TTC549 (cell line): Measurements from ENCODE around the gene CBLN3.
"Not testable (repeated sequence)": the region's sequence is repeated elsewhere in the genome, so short reads cannot be mapped to it uniquely, and the experiment has no call there.

Experiments
- FAIRE-seq: peaks from 2 replicates; lab custom pipeline; 2012; peaks lifted over from hg19 to GRCh38; lab: Jason Lieb, UNC

The CBLN3 gene

DNA sequence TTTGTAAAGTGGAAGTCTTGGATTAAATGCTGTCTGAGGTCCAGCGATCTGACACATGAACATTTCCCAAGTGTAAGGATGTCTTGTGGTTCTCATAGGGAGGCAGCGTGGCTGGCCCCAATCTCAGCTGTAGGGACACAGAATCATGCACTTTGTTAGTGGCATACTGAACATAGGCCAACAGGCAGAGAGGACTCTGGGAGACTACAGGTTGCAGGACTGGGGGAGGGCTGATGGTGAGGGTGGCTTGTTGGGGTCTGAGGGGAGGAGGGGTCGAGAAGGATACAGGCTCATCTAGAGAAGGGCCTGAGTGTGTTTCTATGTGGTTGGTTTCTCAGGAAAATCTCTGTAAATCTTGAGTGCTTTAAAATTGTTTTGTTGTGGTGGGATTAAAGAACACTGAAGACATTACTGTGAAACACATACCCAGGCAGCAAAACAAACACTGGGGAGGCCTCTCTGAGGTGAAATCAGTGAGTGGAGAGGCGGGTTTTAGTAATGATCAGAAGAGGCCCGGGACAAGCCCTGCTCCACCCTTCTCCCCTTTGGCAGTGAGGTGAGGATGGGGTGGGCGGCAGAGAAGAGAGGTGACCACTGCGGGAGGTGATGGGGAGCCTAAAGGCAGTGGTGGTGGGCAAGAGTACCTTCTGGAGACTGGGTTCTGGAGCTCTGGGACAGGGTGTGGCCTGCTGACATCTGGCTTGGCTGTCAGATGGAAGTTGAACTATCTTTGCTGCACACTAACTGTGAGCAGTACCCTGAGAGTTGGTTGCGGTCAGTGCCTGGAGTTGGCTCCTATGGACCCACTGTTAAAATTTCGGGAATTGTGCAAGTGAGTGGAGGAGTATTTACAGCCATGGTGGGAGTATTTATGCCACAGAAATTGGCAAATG is 27.4 kb downstream of the CBLN3 start:
- no peak for FAIRE-seq

DNA sequence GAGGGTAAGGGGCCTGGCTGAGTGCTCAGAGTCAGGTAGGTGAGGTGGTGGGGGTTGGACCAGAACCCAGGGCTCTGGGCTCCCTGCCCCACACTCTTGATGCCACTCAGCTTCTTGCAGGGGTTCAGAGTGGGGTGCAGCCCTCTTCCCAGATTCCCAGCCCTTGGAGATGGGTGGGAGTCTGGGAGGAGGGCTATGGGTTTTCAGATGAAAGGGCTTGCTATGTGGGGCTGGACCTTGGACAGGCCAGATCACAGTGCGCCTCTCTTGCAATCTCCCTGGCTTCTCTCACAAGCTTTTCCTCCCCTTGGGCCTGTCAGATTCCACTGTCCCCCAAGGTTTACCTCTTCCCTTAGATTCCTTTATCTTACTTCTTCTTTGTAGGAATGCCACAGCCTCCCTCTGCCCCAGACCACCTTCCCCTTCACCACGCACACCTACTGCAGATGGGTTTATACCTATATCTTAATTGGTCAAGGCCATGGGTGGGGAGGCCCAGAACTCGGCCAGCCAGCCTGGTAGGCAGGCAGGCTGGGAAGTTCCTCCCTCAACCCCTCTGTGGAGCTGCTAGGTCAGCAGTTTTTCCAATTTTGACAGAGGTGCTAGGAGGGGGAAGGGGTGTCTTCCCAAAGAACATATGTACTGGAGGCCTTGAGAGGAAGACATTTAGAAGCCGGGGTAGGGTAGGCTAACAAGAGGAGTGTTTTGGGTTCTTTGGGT is 29.3 kb downstream of the CBLN3 start:
- no peak for FAIRE-seq

DNA sequence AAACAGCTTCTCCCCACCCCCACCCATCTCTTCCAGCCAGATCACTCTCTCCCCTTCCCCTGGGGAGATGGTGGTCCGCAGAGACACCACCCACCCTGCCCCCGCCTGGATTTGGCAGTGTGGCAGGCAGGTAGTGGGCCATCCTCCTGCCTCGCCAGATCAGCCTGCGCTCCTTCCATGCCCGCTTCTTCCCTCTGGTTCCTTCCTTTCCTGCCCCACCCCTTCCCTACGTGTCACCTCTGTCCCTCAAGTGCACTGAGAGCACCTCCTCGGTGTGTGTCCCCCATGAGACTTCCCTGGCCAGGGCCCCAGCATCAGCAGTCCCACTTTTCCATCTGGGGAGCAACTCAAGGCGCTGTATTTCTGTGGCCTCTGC is 30.0 kb downstream of the CBLN3 start:
- no peak for FAIRE-seq

DNA sequence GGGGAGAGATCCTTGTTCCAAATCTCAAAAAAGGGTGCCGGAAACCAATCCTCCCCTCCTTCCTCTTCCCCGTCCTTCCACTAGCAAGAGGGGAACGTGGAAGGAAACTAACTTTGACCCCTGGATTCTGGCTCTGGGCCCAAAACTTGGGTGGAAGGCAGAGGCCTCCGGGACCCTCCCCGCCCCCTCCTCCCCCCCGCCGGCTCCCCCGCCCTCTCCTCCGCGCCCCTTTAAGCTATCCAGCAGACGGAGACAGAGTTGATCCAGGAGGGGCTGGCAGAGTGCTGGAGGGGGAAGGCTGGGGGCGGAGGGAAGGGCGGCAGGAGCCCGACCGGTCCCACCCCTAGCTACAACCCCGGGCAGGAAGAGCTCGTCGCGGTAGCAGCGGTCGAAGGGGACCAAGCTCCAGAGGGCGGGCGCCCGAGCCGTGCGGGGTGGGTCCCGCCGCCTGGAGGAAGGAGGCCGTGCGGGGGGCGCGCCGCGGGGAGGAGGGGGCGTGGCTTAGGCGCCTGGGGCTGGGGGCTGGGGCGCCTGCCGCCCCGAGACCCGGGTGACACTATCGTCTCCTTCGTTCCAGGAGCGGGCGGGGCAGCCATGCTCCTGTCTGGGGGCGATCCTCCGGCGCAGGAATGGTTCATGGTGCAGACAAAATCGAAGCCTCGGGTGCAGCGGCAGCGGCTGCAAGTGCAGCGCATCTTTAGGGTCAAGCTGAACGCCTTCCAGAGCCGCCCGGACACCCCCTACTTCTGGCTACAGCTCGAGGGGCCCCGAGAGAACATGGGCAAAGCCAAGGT is 30.6 kb downstream of the CBLN3 start, which contains the start of gene NYNRIN:
NYNRIN (plus strand) TSS at position 351 of the 794 bp plus-strand sequence; CDS start at position 595, 244 bp downstream.
- no peak for FAIRE-seq

DNA sequence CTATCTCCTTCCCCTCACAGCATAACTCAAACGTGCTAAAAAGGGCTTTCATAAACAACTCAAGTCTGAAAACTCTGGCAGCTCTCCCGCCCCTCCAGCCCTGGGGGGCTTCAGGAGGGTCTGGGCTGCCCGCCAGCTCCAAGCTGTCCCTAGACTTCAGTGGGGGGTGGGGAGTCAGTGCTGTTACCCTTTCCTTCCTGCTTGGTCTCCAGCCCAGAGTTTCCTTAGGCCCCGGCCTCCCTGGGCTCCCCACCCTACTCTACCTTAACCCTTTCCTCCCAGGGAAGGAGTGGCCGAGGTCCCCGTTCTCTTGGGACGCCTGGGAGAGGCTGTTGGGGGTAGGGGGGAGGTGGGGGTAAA is 31.2 kb downstream of the CBLN3 start:
- no peak for FAIRE-seq

DNA sequence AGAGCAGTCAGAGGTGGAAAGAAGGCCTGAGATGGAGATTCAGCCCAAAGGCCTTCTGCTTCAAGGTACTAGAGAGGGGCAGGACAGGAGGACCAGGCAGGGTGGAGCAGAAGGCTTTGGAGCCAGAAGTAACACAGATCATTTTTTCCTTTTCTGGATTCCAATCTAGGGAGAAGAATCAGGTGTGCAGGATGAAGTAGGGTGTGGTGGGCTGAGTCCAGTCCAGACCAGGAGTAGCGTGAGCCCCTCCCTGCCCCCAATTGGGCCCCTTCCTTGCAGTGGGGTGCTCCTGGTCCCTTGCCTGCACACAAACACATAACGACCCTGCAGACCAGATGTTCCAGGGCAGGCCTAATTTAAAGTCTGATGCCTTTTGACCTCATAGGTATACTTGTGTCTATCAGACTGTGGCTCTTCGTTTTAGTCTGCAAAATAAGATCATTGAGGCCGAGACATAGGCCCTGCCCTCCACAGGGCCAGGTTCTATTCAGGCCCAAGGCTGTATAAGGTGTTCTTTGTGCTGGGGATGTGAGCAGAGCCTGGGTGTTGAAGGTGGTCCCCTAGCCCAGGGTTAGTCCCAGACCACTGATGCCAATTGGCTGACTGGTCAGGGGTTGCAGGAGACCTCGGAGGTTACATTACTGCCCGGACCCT is 31.7 kb downstream of the CBLN3 start:
- FAIRE-seq: no peak

DNA sequence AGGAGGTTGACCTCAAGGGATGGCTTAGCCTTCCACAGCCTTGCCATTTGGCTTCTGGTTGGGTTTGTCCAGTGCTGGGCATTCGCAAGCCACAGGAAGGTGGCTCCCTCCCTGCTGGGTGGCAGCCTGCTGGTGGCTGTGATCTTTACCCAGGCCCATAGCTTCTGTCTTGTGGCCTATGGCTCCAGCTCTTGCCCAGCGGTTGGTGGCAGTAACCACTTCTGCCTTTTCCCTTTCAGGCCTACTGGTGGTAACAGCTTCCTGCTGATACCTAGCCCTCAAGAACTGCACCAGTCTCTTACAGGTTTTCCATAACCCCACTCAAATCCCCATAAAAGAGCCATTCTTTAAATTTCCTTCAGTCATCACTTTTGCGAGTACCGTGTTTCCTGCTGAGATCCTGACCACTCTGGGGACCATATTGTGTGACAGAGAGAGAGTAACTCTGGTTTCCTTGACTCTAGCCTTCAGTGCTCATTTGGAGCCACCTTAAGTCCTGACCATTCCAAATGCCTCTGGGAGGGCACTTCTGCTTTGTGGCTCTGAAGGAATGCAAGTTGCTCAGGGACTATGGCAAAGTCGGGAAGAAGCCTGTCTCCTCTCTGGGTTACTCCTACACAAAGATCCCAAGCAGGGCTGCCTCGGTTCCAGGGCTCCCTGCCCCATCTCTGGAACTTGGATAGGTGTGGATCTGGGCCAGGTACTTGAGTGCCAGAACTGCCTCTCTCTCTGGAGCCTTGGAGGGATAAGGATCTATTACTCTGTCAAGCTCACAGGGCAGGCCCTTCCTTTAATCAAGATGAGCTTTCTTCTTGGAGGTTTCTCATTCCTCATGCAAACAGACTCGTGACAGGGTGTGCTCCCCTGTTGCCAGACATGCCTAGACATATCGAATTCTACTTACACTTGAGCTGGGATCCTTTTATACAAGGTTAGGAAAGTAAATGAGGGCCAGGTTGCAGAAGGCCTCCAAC is 33.6 kb downstream of the CBLN3 start:
- FAIRE-seq: no peak

DNA sequence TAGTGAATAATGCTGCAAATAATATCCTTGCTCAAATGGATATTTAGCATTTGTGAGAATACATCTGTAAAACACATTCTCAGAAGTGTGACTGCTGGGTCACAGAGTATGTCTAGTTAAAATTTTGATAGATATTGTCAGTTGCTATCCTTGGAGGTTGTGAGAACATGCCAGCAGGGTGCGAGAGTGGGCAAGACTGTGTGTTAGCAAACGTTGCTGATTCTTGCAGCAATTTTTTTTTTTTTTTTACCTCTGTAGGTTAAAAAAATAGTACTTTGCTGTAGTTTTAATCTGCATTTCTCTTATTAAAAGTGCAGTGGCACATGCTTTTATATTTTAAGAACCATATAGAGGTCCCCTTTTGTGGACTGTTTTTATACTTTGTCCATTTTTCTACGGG is 35.2 kb downstream of the CBLN3 start:
- no peak for FAIRE-seq

DNA sequence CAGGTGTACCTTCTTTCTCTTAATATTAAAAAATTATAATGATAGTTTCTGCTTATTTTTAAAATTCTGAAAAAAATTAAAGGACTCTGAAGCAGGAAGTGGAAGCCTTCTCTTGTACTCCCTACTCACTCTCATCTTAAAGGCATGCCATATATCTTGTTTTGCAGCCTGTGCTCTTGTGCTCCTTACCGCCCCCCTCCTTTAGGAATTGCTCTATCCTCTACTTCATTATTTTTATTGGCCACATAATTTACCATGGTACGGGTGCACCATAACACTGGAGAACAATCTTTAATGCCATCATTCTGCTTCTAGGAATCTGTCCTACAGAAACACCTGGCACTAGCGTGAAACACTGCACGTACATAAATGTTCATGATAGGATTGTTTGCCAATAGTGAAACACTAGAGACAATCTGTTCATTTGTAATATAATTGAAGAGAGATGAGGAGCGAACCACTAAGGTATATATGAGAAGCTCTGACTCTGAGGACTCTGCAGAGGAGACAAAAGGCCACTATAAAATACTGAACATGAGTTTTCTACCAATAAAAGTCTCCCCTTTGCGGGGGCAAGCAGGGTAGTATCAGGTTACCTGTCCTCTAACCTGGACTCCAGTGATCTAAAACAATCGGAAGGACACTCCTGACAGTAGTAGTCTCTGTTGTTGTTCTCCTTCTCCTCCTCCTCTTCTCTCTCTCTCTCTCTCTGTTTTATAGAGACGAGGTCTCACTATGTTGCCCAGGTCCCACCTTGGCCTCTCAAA is 37.0 kb downstream of the CBLN3 start:
- FAIRE-seq: no peak

DNA sequence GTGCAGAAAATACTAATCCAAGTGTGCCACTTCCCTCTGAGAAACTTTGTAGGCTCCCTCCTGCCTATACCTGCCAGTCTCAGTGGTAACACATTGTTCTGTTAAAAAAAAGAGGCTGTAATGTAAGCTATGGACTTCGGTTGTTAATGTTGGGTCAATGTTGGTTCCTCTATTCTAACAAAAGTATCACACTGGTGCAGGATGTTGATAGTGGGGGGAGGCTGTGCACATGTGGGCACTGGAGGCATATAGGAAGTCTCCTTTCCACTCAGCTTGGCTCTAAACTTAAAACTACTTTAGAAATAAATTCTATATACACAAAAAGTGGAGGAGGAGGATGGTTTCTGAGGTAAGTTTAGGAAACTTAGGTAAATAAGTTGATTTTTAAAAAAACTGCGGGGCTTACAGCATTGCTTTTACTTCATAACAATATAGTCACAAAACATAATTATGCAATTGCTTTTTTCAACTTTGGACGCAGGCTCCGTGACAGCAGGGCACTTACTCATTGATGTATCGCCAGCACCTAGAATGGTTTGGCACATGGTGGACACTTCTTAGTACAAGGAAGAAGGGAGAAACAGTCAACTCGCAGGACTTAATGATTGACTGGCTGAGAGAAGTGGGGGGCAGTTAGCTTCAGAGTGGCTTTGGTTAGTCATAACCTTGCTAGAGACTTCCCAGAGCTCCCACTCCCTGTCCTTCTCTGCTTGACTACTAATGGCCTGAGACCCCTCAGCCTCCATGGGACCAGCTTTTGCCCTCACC is 38.6 kb downstream of the CBLN3 start:
- FAIRE-seq: no peak

DNA sequence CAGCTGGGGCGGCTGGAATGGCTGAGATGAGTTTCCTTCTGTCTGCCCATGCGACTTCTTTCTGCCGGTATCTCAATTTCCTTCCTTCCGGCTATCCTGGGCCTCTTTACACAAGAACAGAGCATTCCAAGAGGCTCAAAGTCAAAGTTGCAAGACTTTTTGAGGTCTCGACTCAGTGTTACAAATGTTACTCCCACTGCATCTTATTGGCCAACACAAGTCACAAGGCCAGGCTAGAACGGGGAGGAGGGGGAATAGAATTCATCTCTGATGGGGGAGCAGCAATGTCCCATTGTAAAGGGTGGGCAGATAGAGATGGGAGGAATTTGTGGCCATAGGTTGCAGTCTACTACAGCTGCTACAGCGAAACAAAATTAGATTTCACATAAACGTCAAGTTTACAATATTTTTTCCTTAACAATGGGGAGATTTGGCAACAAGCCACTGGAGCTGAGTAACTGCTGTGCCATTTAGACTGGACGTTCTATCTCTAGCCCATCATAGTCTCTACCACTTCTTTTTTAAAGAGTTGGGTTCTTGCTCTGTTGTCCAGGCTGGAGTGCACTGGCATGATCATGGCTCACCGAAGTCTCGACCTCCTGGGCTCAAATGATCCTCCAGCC is 40.1 kb downstream of the CBLN3 start:
- FAIRE-seq: no peak

DNA sequence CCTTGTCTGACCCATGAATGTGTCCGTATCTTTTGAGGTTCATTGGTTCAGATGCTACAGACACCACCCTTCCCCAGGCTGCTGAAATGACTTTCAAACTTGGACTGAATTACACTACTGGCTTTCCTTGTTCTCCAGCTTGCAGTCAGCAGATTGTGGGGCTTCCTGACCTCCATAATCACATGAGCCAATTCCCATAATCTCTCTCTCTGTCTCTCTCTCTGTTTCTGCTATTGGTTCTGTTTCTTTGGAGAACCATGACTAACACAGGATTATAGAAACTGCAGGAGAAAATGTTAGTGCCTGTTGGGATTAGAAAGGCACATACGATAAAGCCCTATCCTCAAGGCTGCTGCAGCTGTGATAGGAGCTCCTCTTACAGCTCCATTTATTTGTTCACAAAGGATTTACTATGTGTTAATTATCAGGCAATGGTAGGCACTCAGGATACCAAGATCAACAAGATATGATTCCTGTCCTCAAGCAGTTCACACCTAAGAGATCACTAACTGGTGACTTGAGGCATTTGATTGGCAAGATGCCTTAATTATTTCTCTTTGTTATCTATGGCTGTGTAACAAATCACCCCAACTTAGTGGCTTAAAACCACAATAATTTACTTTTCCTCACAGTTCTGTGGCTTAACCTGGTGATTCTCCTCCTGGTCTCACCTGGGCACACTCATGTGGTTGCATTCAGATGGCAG is 40.8 kb downstream of the CBLN3 start:
- no peak for FAIRE-seq

DNA sequence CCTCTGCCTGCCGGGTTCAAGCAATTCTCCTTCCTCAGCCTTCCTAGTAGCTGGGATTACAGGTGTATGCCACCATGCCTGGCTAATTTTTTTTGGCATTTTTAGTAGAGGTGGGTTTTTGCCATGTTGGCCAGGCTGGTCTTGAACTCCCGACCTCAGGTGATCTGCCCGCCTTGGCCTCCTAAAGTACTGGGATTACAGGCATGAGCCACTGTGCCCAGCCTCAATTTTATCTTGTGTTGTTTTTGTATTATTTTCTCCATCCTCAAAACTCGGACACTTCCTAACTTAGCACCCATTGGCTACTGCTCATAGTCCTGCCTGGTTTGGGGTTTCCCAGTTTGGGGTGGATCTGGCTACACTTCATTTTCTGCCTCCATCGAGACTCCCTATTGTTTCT is 41.9 kb downstream of the CBLN3 start:
- FAIRE-seq: not testable (repeated sequence)

DNA sequence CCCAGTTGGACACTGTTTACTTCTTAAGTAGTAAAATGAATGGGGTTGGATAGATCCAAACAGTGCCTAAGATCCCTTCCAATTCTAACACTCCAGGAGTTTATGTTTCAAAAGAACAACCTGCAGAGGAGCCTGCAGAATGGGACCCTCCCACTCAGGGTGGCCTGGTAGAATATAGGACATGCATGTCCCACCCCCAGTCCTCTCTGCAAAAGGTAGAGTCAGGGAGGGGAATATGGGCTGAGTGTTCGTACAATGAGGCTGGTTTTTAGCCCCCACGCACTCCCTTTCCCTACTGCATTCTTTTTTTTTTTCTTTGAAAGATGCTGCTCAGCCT is 42.5 kb downstream of the CBLN3 start:
- no peak for FAIRE-seq

DNA sequence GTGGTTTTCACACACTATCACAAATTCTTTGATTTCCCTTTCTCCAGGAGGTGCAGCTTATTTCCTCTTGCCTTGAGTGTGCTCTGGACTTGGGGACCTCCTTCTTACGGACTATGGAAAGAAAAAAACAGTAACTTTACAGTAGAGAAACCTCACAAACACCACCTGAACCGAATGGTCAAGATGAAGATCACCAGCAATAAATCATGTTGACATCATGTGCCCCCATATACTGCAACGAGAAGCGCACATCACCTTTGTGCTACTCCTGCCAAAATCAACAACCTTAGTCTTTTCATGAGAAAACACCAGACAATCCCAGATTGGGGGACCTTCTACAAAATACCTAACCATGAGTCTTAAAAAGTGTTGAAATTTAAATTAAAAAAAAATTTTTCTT is 43.9 kb downstream of the CBLN3 start:
- no peak for FAIRE-seq

DNA sequence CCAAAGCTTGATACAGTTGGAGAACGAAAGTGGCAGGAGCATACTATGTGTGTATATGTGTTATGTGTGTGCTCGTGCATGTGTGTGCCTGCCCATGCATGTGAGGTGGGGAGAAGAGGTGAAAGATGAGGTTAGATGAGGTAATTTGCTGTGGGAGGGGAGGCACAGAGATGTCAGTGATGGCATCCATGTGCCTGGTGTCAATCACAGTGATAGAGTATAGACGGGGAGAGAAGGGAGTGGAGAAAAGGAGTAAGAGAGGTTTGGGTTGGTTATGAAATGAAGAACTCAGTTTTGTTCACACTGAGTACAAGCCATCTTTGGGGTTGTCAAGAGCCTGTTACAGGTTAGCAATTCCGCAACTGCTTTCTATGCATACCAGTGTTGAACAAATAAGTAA is 45.3 kb downstream of the CBLN3 start:
- FAIRE-seq: no peak

DNA sequence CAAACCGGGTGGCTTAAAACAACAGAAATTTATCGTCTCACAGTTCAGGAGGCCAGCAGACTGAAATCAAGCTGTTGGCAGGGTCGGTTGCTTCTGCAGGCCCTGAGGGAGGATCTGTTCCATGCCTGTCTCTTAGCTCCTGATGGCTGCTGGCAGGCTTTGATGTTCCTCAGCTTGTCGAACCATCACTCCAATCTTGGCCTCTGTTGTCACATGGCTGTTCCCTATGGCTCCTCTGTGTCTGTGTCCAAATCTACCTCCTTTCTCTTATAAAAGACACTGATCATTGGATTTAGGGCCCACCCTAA is 47.5 kb downstream of the CBLN3 start:
- FAIRE-seq: no peak

DNA sequence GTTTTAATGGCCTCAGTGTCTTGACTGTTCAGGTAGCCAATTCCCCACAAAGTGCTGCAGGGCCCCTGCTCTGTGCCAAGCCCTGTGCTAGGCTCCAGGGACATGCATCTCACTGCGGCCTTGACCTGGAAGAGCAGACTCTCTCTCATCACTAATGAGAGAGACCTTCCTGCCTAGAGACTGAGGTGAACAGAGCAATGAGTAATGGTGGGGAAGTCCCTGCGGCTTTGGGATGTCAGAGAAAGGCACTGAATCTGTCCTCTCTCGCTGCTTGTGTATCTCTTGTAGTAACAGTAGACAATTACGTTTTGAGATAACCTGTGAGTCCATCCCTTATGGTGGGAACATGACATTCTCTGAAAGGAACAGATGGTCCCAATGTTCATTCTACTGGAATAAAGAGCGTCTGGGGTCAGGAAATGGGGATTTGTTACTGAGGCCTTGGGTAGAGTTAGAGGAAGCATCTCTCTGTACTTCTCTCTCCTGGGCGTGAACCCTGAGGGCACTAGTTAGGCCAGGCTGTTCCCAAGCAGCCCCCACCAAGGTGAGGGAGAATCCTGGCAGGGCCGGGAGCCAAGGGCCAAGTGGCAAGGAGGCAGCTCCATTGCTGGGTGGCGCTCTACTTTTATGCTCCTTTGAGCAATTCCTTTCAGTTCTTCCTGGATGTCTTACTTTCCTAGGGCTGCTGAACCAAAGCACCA is 48.0 kb downstream of the CBLN3 start:
- FAIRE-seq: no peak
